Measurements from ENCODE around the gene HHLA2.

HHLA2 gene

GRCh38 chr3:108328821-108329486 is 32.6 kb downstream of the HHLA2 start:
- TF ChIP-seq POLR2AphosphoS5 (IDR thresholded peaks at IDR 0.05; ENCODE audit: low read depth, low read length), result no peak
- TF ChIP-seq POLR2A (IDR thresholded peaks at IDR 0.05; ENCODE audit: low read depth, low read length), result no peak
- no peak for TF ChIP-seq TAF1 (IDR thresholded peaks at IDR 0.05; ENCODE audit: borderline replicate concordance, low read depth, low read length)

GRCh38 chr3:108329508-108329907 is 33.2 kb downstream of the HHLA2 start:
- TF ChIP-seq POLR2AphosphoS5 (IDR thresholded peaks at IDR 0.05; ENCODE audit: low read depth, low read length) (no peak), TAF1 (IDR thresholded peaks at IDR 0.05; ENCODE audit: borderline replicate concordance, low read depth, low read length) (no peak), POLR2A (IDR thresholded peaks at IDR 0.05; ENCODE audit: low read depth, low read length) (no peak)
- DNase-seq (ENCODE audit: insufficient read length), result no peak
- no peak for FAIRE-seq

More at GRCh38 chr3:108328821-108329486, 32.6 kb downstream of the HHLA2 start:
- no peak for DNase-seq (ENCODE audit: insufficient read length)
- no peak for FAIRE-seq

- DNase-seq (ENCODE audit: insufficient read length) (no peak), FAIRE-seq (no peak)
- TF ChIP-seq POLR2A (IDR thresholded peaks at IDR 0.05; ENCODE audit: low read depth, low read length), result no peak
- TF ChIP-seq TAF1 (IDR thresholded peaks at IDR 0.05; ENCODE audit: borderline replicate concordance, low read depth, low read length), result no peak
These were observed 33.6 kb downstream of the HHLA2 start for GRCh38 chr3:108329947-108330346.

- no peak for TF ChIP-seq POLR2AphosphoS5 (IDR thresholded peaks at IDR 0.05; ENCODE audit: low read depth, low read length)
- no peak for TF ChIP-seq POLR2A (IDR thresholded peaks at IDR 0.05; ENCODE audit: low read depth, low read length)
- no peak for TF ChIP-seq TAF1 (IDR thresholded peaks at IDR 0.05; ENCODE audit: borderline replicate concordance, low read depth, low read length)
- FAIRE-seq (no peak), DNase-seq (ENCODE audit: insufficient read length) (no peak)
These were observed 35.4 kb downstream of the HHLA2 start for GRCh38 chr3:108331792-108332191.

- TF ChIP-seq POLR2A (IDR thresholded peaks at IDR 0.05; ENCODE audit: low read depth, low read length) (no peak), TAF1 (IDR thresholded peaks at IDR 0.05; ENCODE audit: borderline replicate concordance, low read depth, low read length) (no peak), POLR2AphosphoS5 (IDR thresholded peaks at IDR 0.05; ENCODE audit: low read depth, low read length) (no peak)
- FAIRE-seq, result no peak
- no peak for DNase-seq (ENCODE audit: insufficient read length)
These were observed 37.6 kb downstream of the HHLA2 start for GRCh38 chr3:108333961-108334360.

GRCh38 chr3:108334701-108335100 is 38.4 kb downstream of the HHLA2 start:
- FAIRE-seq, result no peak
- DNase-seq (ENCODE audit: insufficient read length), result no peak

GRCh38 chr3:108338901-108339545 is 42.7 kb downstream of the HHLA2 start:
- DNase-seq (ENCODE audit: insufficient read length) (no peak), FAIRE-seq (peak; percentile 73)
- TF ChIP-seq POLR2A (IDR thresholded peaks at IDR 0.05; ENCODE audit: low read depth, low read length), result no peak
- no peak for TF ChIP-seq TAF1 (IDR thresholded peaks at IDR 0.05; ENCODE audit: borderline replicate concordance, low read depth, low read length)
- TF ChIP-seq POLR2AphosphoS5 (IDR thresholded peaks at IDR 0.05; ENCODE audit: low read depth, low read length), result no peak

More at GRCh38 chr3:108334701-108335100, 38.4 kb downstream of the HHLA2 start:
- TF ChIP-seq TAF1 (IDR thresholded peaks at IDR 0.05; ENCODE audit: borderline replicate concordance, low read depth, low read length) (no peak), POLR2A (IDR thresholded peaks at IDR 0.05; ENCODE audit: low read depth, low read length) (no peak), POLR2AphosphoS5 (IDR thresholded peaks at IDR 0.05; ENCODE audit: low read depth, low read length) (no peak)

- no peak for TF ChIP-seq TAF1 (IDR thresholded peaks at IDR 0.05; ENCODE audit: borderline replicate concordance, low read depth, low read length)
- TF ChIP-seq POLR2A (IDR thresholded peaks at IDR 0.05; ENCODE audit: low read depth, low read length), result no peak
- no peak for TF ChIP-seq POLR2AphosphoS5 (IDR thresholded peaks at IDR 0.05; ENCODE audit: low read depth, low read length)
- DNase-seq (ENCODE audit: insufficient read length) (no peak), FAIRE-seq (no peak)
These were observed 45.6 kb downstream of the HHLA2 start for GRCh38 chr3:108341911-108342310.

GRCh38 chr3:108342837-108343486 is 46.6 kb downstream of the HHLA2 start:
- no peak for TF ChIP-seq POLR2AphosphoS5 (IDR thresholded peaks at IDR 0.05; ENCODE audit: low read depth, low read length)
- TF ChIP-seq TAF1 (IDR thresholded peaks at IDR 0.05; ENCODE audit: borderline replicate concordance, low read depth, low read length), result no peak
- no peak for TF ChIP-seq POLR2A (IDR thresholded peaks at IDR 0.05; ENCODE audit: low read depth, low read length)
- DNase-seq (ENCODE audit: insufficient read length) (peak; percentile 1), FAIRE-seq (peak; percentile 83)

GRCh38 chr3:108343491-108343890 is 47.1 kb downstream of the HHLA2 start:
- TF ChIP-seq TAF1 (IDR thresholded peaks at IDR 0.05; ENCODE audit: borderline replicate concordance, low read depth, low read length), result no peak
- TF ChIP-seq POLR2AphosphoS5 (IDR thresholded peaks at IDR 0.05; ENCODE audit: low read depth, low read length), result no peak
- TF ChIP-seq POLR2A (IDR thresholded peaks at IDR 0.05; ENCODE audit: low read depth, low read length), result no peak
- DNase-seq (ENCODE audit: insufficient read length), result no peak
- no peak for FAIRE-seq

GRCh38 chr3:108345492-108346205 is 49.3 kb downstream of the HHLA2 start:
- TF ChIP-seq POLR2AphosphoS5 (IDR thresholded peaks at IDR 0.05; ENCODE audit: low read depth, low read length), result no peak
- TF ChIP-seq POLR2A (IDR thresholded peaks at IDR 0.05; ENCODE audit: low read depth, low read length), result no peak
- no peak for TF ChIP-seq TAF1 (IDR thresholded peaks at IDR 0.05; ENCODE audit: borderline replicate concordance, low read depth, low read length)
- FAIRE-seq (peak; percentile 27), DNase-seq (ENCODE audit: insufficient read length) (no peak)

All from GM12892 (cell line).